Smooth muscle cell (in vitro differentiated cells): Measurements from ENCODE around the gene TMEM132C. TPM values are rescaled to one million over a fixed set of nuclear protein-coding genes. Genes with fewer than 3 reads are reported as not detected.

Experiments used
- DNase-seq: peaks from one replicate; lab custom pipeline; 2025; ENCODE audit not compliant: unreplicated experiment; lab: John Stamatoyannopoulos, UW
- H2AFZ ChIP-seq: fragments of 200-600 bp; sonication (generic); 2 replicates; pipeline ENCODE4 v1.6.0; 2016; ENCODE audit warnings: antibody characterized with exemption, low read depth, mild to moderate bottlenecking
- H3F3A ChIP-seq: fragments of 200-600 bp; sonication (generic); 2 replicates; pipeline ENCODE4 v1.6.0; 2017; ENCODE audit warnings: antibody characterized with exemption, low read depth
- H3K27ac ChIP-seq: fragments of 200-600 bp; sonication (generic); 2 replicates; pipeline ENCODE4 v1.5.1; 2016; ENCODE audit warnings: low read depth, mild to moderate bottlenecking
- H3K27me3 ChIP-seq: fragments of 200-600 bp; sonication (generic); 2 replicates; pipeline ENCODE4 v1.6.1; 2016; ENCODE audit warnings: low read depth, mild to moderate bottlenecking
- H3K36me3 ChIP-seq: fragments of 200-600 bp; sonication (generic); 2 replicates; pipeline ENCODE4 v1.5.1; 2016; ENCODE audit warnings: low read depth
- H3K4me1 ChIP-seq: fragments of 200-600 bp; sonication (generic); 2 replicates; pipeline ENCODE4 v1.5.1; 2016; ENCODE audit warnings: low read depth
- H3K4me2 ChIP-seq: fragments of 200-600 bp; sonication (generic); 2 replicates; pipeline ENCODE4 v1.6.0; 2016; ENCODE audit warnings: mild to moderate bottlenecking
- H3K4me3 ChIP-seq: fragments of 200-600 bp; sonication (generic); 2 replicates; pipeline ENCODE4 v1.5.1; 2016; ENCODE audit warnings: mild to moderate bottlenecking
- H3K79me2 ChIP-seq: fragments of 200-600 bp; sonication (generic); 2 replicates; pipeline ENCODE4 v1.6.0; 2016; ENCODE audit warnings: low read depth, mild to moderate bottlenecking
- H3K9ac ChIP-seq: fragments of 200-600 bp; sonication (generic); 2 replicates; pipeline ENCODE4 v1.6.0; 2016; ENCODE audit warnings: low read depth
- H3K9me3 ChIP-seq: fragments of 200-600 bp; sonication (generic); replicated peaks from 2 replicates; pipeline ENCODE4 v1.5.1; 2016; ENCODE audit warnings: low read depth
- H4K20me1 ChIP-seq: fragments of 200-600 bp; sonication (generic); 2 replicates; pipeline ENCODE4 v1.6.0; 2016; ENCODE audit warnings: low read depth
- CTCF ChIP-seq: fragments of 200-600 bp; sonication (generic); IDR thresholded peaks from 2 replicates; pipeline ENCODE4 v1.5.1; 2017; ENCODE audit warnings: borderline replicate concordance, mild to moderate bottlenecking, antibody characterized with exemption; ENCODE audit not compliant: insufficient read depth, poor library complexity, severe bottlenecking
- WGBS: methylation state at CpG from one replicate; pipeline ENCODE4 v1.1.7; 2016; ENCODE audit warnings: low lambda C conversion rate; 5-methylcytosine and 5-hydroxymethylcytosine counted together
- polyA plus RNA-seq: library from polyadenylated mRNA; unstranded; fragments of >200 nt; fragmentation: Nextera tagmentation; extraction: Ambion mirVana; gene quantifications from 2 replicates; pipeline ENCODE4 v1.2.1, GENCODE V29; 2016
- total RNA-seq: library from RNA; depleted of rRNA; stranded (reverse); fragments of >200 nt; gene quantifications from 2 replicates; pipeline ENCODE4 v1.2.3, GENCODE V29; 2014

Gene TMEM132C
- total and polyA plus RNA-seq, 2 experiments from 2014 or later: 0.49 to 0.77 TPM

GRCh38 chr12:128567730-128568129, 300.8 kb downstream of the TMEM132C start:
- Histone ChIP-seq H3K4me3 (no peak overlapping the region), H3K36me3 (no peaks in the 10 kb centered on the region), H3K79me2 (no peaks in the 10 kb centered on the region), H3K27me3 (no peaks in the 10 kb centered on the region), H3K9ac (no peak overlapping the region), H3K4me1 (no peaks in the 10 kb centered on the region), H3K9me3 (no peaks in the 10 kb centered on the region), H3K27ac (no peak overlapping the region), H3K4me2 (no peak overlapping the region), H3F3A (no peaks in the 10 kb centered on the region), H4K20me1 (no peaks in the 10 kb centered on the region), H2AFZ (no peak overlapping the region)
- WGBS: 75% methylated on average over 7 of the region's 7 CpGs
- TF ChIP-seq CTCF: no peak
- no peak for DNase-seq

GRCh38 chr12:128570191-128571065, 303.5 kb downstream of the TMEM132C start:
- WGBS: 87% methylated on average over 11 of the region's 11 CpGs

GRCh38 chr12:128571906-128572810, 305.2 kb downstream of the TMEM132C start:
- Histone ChIP-seq H3K4me3 (no peak overlapping the region), H3K9me3 (no peaks in the 10 kb centered on the region), H4K20me1 (no peaks in the 10 kb centered on the region), H2AFZ (no peak overlapping the region), H3K79me2 (no peaks in the 10 kb centered on the region), H3K27me3 (no peaks in the 10 kb centered on the region), H3K36me3 (no peaks in the 10 kb centered on the region), H3F3A (no peaks in the 10 kb centered on the region), H3K27ac (no peak overlapping the region), H3K4me1 (no peaks in the 10 kb centered on the region), H3K9ac (no peak overlapping the region), H3K4me2 (no peak overlapping the region)
- DNase-seq: no peak
- TF ChIP-seq CTCF: no peak
- 91% methylated on average over 7 of the region's 7 CpGs for WGBS

More at GRCh38 chr12:128570191-128571065, 303.5 kb downstream of the TMEM132C start:
- Histone ChIP-seq H4K20me1 (no peaks in the 10 kb centered on the region), H3K4me1 (no peaks in the 10 kb centered on the region), H2AFZ (no peak overlapping the region), H3K27ac (no peak overlapping the region), H3K9me3 (no peaks in the 10 kb centered on the region), H3F3A (no peaks in the 10 kb centered on the region), H3K79me2 (no peaks in the 10 kb centered on the region), H3K27me3 (no peaks in the 10 kb centered on the region), H3K4me3 (no peak overlapping the region), H3K36me3 (no peaks in the 10 kb centered on the region), H3K9ac (no peak overlapping the region), H3K4me2 (no peak overlapping the region)
- TF ChIP-seq CTCF: no peak
- DNase-seq: no peak
